ENCODE results near the gene PXDN. TPM values are rescaled to one million over a fixed set of nuclear protein-coding genes. Genes with fewer than 3 reads are reported as not detected.
A peak's percentile ranks its signal among the peaks of the same experiment; 100 is the strongest.

The PXDN gene
- total RNA-seq, 1 experiment from 2014 or later = 125 TPM

DNA sequence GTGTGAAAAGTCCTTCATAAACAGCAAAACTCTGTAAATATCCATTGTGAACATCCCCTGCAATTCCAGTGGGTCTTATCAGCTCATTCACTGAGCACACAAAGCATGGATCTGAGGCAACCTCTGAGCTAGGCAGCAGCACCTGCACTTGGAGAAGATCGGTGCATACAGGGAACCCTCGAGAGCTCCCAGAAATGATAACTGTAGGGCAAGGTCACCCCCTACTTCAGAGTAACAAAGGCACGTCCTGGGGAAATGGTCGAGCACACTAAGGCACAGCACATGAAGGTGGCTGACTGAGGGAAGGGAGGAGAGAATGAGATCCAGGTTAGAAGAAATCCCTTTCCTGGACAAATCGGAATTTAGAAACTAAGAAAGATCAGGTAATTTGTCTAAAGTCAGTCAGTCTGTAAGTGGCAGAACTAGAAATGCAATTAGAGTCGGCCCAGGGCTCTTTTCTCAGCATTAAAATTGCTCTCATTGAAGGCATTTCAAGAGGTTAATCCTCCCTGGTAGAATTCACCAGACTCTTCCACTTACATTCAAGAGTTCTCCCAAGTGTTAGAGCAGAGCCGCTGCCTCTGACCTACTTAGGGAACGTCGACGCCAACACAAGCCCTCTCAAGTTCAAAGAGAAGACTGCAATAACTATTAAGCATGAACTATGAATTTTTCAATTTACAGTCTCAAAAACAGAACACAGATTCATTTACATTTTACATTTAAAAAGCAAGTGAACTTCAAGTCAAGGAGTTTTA is 45.9 kb downstream of the PXDN start:
- peaks cover 30% of the 10 kb centered on the region for H3K4me1 ChIP-seq (ENCODE audit: insufficient read depth, low read length)
- DNase-seq (no peak), ATAC-seq (no peak)
- H3K27ac ChIP-seq (ENCODE audit: low read length) = no peak overlapping the region
- H3K4me2 ChIP-seq (ENCODE audit: low read length) = 0 out of 2 replicates have a peak overlapping the region, but pooled peaks have one; percentile 7
- peaks cover 15% of the 10 kb centered on the region; the same call in 1 of the 2 replicates for H4K20me1 ChIP-seq (ENCODE audit: low read length)
- H3K9me3 ChIP-seq (ENCODE audit: low read length) = no peaks in the 10 kb centered on the region
- no peaks in the 10 kb centered on the region for H3F3A ChIP-seq (ENCODE audit: low read length, unreplicated experiment)
- no peak overlapping the region for H2AFZ ChIP-seq (ENCODE audit: low read length)
- H3K4me3 ChIP-seq (ENCODE audit: low read length) = no peak overlapping the region
- no TSS peak for BruUV-seq (replicated peaks)
- CTCF ChIA-PET = no interaction called here
- peaks cover 89% of the 10 kb centered on the region for H3K79me2 ChIP-seq (ENCODE audit: low read length)
- H3K27me3 ChIP-seq (ENCODE audit: low read length) = no peaks in the 10 kb centered on the region
- POLR2A ChIA-PET (ENCODE audit: unreplicated experiment) = no interaction called here
- intact Hi-C loops (cut with micrococcal nuclease) = no loop called here
- H3K9ac ChIP-seq (ENCODE audit: low read length) = no peak overlapping the region
- H3K36me3 ChIP-seq (ENCODE audit: low read depth, low read length) = no peaks in the 10 kb centered on the region
- no peaks in the 10 kb centered on the region for H3K9me2 ChIP-seq (replicated peaks; ENCODE audit: low read length)
- TF ChIP-seq EZH2phosphoT487 (IDR thresholded peaks at IDR 0.05; ENCODE audit: borderline replicate concordance, low read length) (no peak), EZH2 (IDR thresholded peaks at IDR 0.05; ENCODE audit: low read length, unreplicated experiment) (no peak)
- TF ChIP-seq, protein P1, sequence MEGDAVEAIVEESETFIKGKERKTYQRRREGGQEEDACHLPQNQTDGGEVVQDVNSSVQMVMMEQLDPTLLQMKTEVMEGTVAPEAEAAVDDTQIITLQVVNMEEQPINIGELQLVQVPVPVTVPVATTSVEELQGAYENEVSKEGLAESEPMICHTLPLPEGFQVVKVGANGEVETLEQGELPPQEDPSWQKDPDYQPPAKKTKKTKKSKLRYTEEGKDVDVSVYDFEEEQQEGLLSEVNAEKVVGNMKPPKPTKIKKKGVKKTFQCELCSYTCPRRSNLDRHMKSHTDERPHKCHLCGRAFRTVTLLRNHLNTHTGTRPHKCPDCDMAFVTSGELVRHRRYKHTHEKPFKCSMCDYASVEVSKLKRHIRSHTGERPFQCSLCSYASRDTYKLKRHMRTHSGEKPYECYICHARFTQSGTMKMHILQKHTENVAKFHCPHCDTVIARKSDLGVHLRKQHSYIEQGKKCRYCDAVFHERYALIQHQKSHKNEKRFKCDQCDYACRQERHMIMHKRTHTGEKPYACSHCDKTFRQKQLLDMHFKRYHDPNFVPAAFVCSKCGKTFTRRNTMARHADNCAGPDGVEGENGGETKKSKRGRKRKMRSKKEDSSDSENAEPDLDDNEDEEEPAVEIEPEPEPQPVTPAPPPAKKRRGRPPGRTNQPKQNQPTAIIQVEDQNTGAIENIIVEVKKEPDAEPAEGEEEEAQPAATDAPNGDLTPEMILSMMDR (conservative IDR thresholded peaks at IDR 0.05; ENCODE audit: low read depth, low read length) = no peak

DNA sequence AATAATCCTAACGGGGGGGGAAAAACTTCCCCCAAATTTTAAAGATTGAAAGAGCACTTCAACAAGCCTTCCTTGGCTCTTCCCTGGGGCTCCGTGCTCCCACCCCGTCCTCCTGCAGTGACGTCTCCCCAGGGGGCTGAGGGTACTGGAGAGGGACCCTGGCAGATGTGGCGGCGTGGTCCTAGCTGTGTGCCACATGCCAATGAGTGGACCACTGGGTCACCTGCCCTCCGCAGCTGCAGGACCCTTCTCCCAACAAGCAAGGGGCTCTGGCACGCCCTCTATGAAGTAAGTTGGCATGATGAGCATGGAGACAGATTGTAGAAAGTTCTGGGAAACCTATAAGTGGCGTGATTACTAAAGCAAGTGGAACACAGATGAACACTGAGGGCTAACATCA is 46.7 kb downstream of the PXDN start:
- H4K20me1 ChIP-seq (ENCODE audit: low read length) = peaks cover 18% of the 10 kb centered on the region; the same call in 1 of the 2 replicates
- no peaks in the 10 kb centered on the region for H3F3A ChIP-seq (ENCODE audit: low read length, unreplicated experiment)
- intact Hi-C loops (cut with micrococcal nuclease) = no loop called here
- H3K79me2 ChIP-seq (ENCODE audit: low read length) = peaks cover 94% of the 10 kb centered on the region
- H3K4me2 ChIP-seq (ENCODE audit: low read length) = peak overlapping the region; percentile 7; the same call in 1 of the 2 replicates
- H3K4me1 ChIP-seq (ENCODE audit: insufficient read depth, low read length) = peaks cover 29% of the 10 kb centered on the region
- H3K36me3 ChIP-seq (ENCODE audit: low read depth, low read length) = peaks cover 7% of the 10 kb centered on the region; the same call in 1 of the 2 replicates
- H3K9me3 ChIP-seq (ENCODE audit: low read length) = no peaks in the 10 kb centered on the region
- no peak overlapping the region for H2AFZ ChIP-seq (ENCODE audit: low read length)
- ATAC-seq (no peak), DNase-seq (no peak)
- BruUV-seq (replicated peaks) = no TSS peak
- no peak overlapping the region for H3K9ac ChIP-seq (ENCODE audit: low read length)
- ChIA-PET POLR2A (ENCODE audit: unreplicated experiment) (no interaction called here), CTCF (interaction anchor here (1.1 kb wide), 1 partner anchor 22 kb away, joined by 3 read pairs; no protein-coding TSS in a partner anchor)
- no peaks in the 10 kb centered on the region for H3K9me2 ChIP-seq (replicated peaks; ENCODE audit: low read length)
- H3K27me3 ChIP-seq (ENCODE audit: low read length) = no peaks in the 10 kb centered on the region
- TF ChIP-seq EZH2 (IDR thresholded peaks at IDR 0.05; ENCODE audit: low read length, unreplicated experiment) = no peak
- TF ChIP-seq EZH2phosphoT487 (IDR thresholded peaks at IDR 0.05; ENCODE audit: borderline replicate concordance, low read length) = no peak
- TF ChIP-seq, protein P1 (conservative IDR thresholded peaks at IDR 0.05; ENCODE audit: low read depth, low read length) = no peak
- 0 out of 2 replicates have a peak overlapping the region, but pooled peaks have one; percentile 8 for H3K27ac ChIP-seq (ENCODE audit: low read length)
- H3K4me3 ChIP-seq (ENCODE audit: low read length) = no peak overlapping the region

DNA sequence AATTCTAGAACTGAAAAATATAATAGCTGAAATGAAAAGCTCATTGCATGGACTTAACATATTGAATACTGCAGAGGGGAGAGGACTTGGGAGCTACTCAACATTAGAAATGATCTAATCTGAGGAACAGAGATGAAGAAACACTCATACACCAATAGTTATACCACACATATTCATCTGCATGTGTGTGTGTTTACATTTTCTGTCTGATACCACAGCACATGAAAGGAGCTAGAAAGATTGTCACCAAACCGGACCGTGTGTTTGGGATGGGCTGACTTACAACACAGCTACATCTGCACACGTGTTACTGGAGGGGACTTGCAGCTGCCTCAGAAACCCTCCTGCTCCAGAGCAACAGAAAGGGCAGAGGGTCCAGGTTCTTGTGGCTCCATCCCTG is 47.8 kb downstream of the PXDN start:
- no TSS peak for BruUV-seq (replicated peaks)
- no peak overlapping the region for H2AFZ ChIP-seq (ENCODE audit: low read length)
- no peak overlapping the region for H3K9ac ChIP-seq (ENCODE audit: low read length)
- no peaks in the 10 kb centered on the region for H3K9me2 ChIP-seq (replicated peaks; ENCODE audit: low read length)
- H3K27ac ChIP-seq (ENCODE audit: low read length) = no peak overlapping the region
- TF ChIP-seq EZH2 (IDR thresholded peaks at IDR 0.05; ENCODE audit: low read length, unreplicated experiment) (no peak), EZH2phosphoT487 (IDR thresholded peaks at IDR 0.05; ENCODE audit: borderline replicate concordance, low read length) (no peak)
- TF ChIP-seq, protein P1 (conservative IDR thresholded peaks at IDR 0.05; ENCODE audit: low read depth, low read length) = no peak
- no peaks in the 10 kb centered on the region for H3K9me3 ChIP-seq (ENCODE audit: low read length)
- peaks cover 15% of the 10 kb centered on the region; the same call in 1 of the 2 replicates for H4K20me1 ChIP-seq (ENCODE audit: low read length)
- ChIA-PET CTCF (interaction anchor here (0.9 kb wide), 1 partner anchor 54 kb away, joined by 3 read pairs; no protein-coding TSS in a partner anchor), POLR2A (ENCODE audit: unreplicated experiment) (no interaction called here)
- ATAC-seq = no peak
- no peaks in the 10 kb centered on the region for H3F3A ChIP-seq (ENCODE audit: low read length, unreplicated experiment)
- H3K36me3 ChIP-seq (ENCODE audit: low read depth, low read length) = peaks cover 18% of the 10 kb centered on the region
- peaks cover 18% of the 10 kb centered on the region for H3K4me1 ChIP-seq (ENCODE audit: insufficient read depth, low read length)
- intact Hi-C loops (cut with micrococcal nuclease) = no loop called here
- H3K79me2 ChIP-seq (ENCODE audit: low read length) = peaks cover 88% of the 10 kb centered on the region
- no peak for DNase-seq
- no peaks in the 10 kb centered on the region for H3K27me3 ChIP-seq (ENCODE audit: low read length)
- H3K4me3 ChIP-seq (ENCODE audit: low read length) = no peak overlapping the region
- H3K4me2 ChIP-seq (ENCODE audit: low read length) = no peak overlapping the region

Measured in PC-3 (cell line).